GM23248 (cell line): ENCODE measurements around the gene TMEM203.

Source experiments
- EZH2 ChIP-seq: fragments of 200-600 bp; sonication (generic); IDR thresholded peaks from 2 replicates; pipeline ENCODE4 v1.6.1; 2018; ENCODE audit warnings: antibody characterized with exemption, mild to moderate bottlenecking; ENCODE audit not compliant: insufficient read depth, poor library complexity, severe bottlenecking
- EZH2phosphoT487 ChIP-seq: fragments of 200-600 bp; sonication (generic); IDR thresholded peaks from 2 replicates; pipeline ENCODE4 v1.6.1; 2018; ENCODE audit warnings: antibody characterized with exemption, moderate library complexity, mild to moderate bottlenecking, low read depth; ENCODE audit not compliant: insufficient read depth

DNA sequence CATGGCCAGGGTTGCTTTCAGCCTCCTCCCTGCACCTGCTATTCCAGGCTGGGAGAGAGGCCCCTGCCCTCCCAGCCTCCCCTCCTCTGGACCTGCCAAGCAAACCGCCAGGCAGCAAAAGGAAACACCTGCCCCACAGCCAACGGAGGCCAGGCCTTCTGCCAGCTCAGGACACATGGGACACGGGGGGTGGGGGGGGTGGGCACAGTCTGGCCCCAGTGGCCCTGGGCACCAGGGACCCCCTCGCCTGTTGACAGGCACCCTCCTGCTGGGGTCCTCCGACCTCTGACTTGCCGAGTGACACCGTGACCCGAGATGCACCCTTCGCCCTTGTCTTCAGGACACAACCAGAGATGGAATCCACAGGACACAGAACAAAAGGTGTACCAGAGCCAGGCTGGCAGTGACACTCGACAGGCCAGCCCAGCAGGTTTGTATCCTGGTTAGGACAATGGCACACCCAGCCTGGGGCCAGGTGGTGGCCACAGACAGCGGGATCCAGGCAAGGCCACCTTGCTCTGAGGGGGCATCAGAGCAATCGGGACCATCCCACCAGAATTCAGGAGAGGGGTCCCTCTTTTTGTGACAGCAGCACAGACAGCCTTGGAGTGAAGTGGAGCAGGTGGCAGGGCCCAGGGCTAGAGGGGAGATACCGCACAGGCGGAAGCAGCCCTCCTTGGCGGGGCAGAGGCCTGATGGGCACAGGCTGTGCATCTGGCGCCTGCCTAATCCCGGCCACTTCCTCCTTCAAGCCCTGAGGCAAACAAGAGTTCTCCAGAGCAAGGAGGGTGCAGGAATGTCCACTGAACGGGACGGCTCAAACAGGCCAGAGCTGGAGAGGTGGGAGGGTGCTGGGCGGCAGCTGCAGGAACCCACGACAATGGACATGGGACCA is 32.3 kb downstream of the TMEM203 start:
- TF ChIP-seq EZH2 (no peak), EZH2phosphoT487 (no peak)
